Measurements from ENCODE around the gene OR4E2. TPM values are rescaled to one million over a fixed set of nuclear protein-coding genes. Genes with fewer than 3 reads are reported as not detected.

OR4E2 gene
- polyA plus RNA-seq, 1 experiment, result not detected

- DNase-seq (ENCODE audit: low read depth, low spot score), result no peak
- TF ChIP-seq CTCF (IDR thresholded peaks at IDR 0.05; ENCODE audit: low read depth, low read length), result no peak
- no peaks in the 10 kb centered on the region for H3K27me3 ChIP-seq (ENCODE audit: control insufficient read depth, insufficient read depth, low read length)
- no peak overlapping the region for H3K27ac ChIP-seq (ENCODE audit: low read depth, low read length)
- ChIA-PET POLR2A (no interaction called here), CTCF (no interaction called here)
- no peaks in the 10 kb centered on the region for H3K9me3 ChIP-seq (ENCODE audit: control insufficient read depth, insufficient read depth, low read length)
- H3K4me3 ChIP-seq (ENCODE audit: low read depth, low read length), result no peak overlapping the region
Observed at GRCh38 chr14:21652209-21652808, 1.3 kb upstream of the OR4E2 start.

- CTCF ChIA-PET, result no interaction called here
- no peak for DNase-seq (ENCODE audit: low read depth, low spot score)
Observed at GRCh38 chr14:21654215-21654614, 580 bp downstream of the OR4E2 start.

GRCh38 chr14:21656980-21657379 lies 3.3 kb downstream of the OR4E2 start:
- POLR2A ChIA-PET, result no interaction called here
- no peak for DNase-seq (ENCODE audit: low read depth, low spot score)

More at GRCh38 chr14:21654215-21654614, 580 bp downstream of the OR4E2 start:
- no peak for TF ChIP-seq CTCF (IDR thresholded peaks at IDR 0.05; ENCODE audit: low read depth, low read length)
- Histone ChIP-seq H3K27me3 (ENCODE audit: control insufficient read depth, insufficient read depth, low read length) (no peaks in the 10 kb centered on the region), H3K4me3 (ENCODE audit: low read depth, low read length) (no peak overlapping the region), H3K9me3 (ENCODE audit: control insufficient read depth, insufficient read depth, low read length) (no peaks in the 10 kb centered on the region), H3K27ac (ENCODE audit: low read depth, low read length) (no peak overlapping the region)
- POLR2A ChIA-PET, result no interaction called here

GRCh38 chr14:21668377-21668776 lies 14.7 kb downstream of the OR4E2 start:
- Histone ChIP-seq H3K27ac (ENCODE audit: low read depth, low read length) (no peak overlapping the region), H3K27me3 (ENCODE audit: control insufficient read depth, insufficient read depth, low read length) (no peaks in the 10 kb centered on the region), H3K4me3 (ENCODE audit: low read depth, low read length) (no peak overlapping the region), H3K9me3 (ENCODE audit: control insufficient read depth, insufficient read depth, low read length) (no peaks in the 10 kb centered on the region)
- ChIA-PET POLR2A (no interaction called here), CTCF (no interaction called here)
- no peak for TF ChIP-seq CTCF (IDR thresholded peaks at IDR 0.05; ENCODE audit: low read depth, low read length)
- DNase-seq (ENCODE audit: low read depth, low spot score), result no peak

More at GRCh38 chr14:21656980-21657379, 3.3 kb downstream of the OR4E2 start:
- H3K27me3 ChIP-seq (ENCODE audit: control insufficient read depth, insufficient read depth, low read length), result no peaks in the 10 kb centered on the region
- H3K27ac ChIP-seq (ENCODE audit: low read depth, low read length), result no peak overlapping the region
- H3K9me3 ChIP-seq (ENCODE audit: control insufficient read depth, insufficient read depth, low read length), result no peaks in the 10 kb centered on the region
- H3K4me3 ChIP-seq (ENCODE audit: low read depth, low read length), result no peak overlapping the region
- no peak for TF ChIP-seq CTCF (IDR thresholded peaks at IDR 0.05; ENCODE audit: low read depth, low read length)
- CTCF ChIA-PET, result no interaction called here

GRCh38 chr14:21669284-21669683 lies 15.6 kb downstream of the OR4E2 start:
- Histone ChIP-seq H3K27me3 (ENCODE audit: control insufficient read depth, insufficient read depth, low read length) (no peaks in the 10 kb centered on the region), H3K27ac (ENCODE audit: low read depth, low read length) (no peak overlapping the region), H3K4me3 (ENCODE audit: low read depth, low read length) (no peak overlapping the region), H3K9me3 (ENCODE audit: control insufficient read depth, insufficient read depth, low read length) (no peaks in the 10 kb centered on the region)
- DNase-seq (ENCODE audit: low read depth, low spot score), result no peak
- CTCF ChIA-PET, result no interaction called here
- TF ChIP-seq CTCF (IDR thresholded peaks at IDR 0.05; ENCODE audit: low read depth, low read length), result no peak
- POLR2A ChIA-PET, result no interaction called here
